Astrocyte (in vitro differentiated cells and primary cell): ENCODE results near the gene EYS. TPM values are rescaled to one million over a fixed set of nuclear protein-coding genes. Genes with fewer than 3 reads are reported as not detected.

Experiments
- DNase-seq: peaks from one replicate; pipeline ENCODE4 v3.0.0-alpha.2; 2010; ENCODE audit warnings: low read depth
- FAIRE-seq: peaks from 2 replicates; lab custom pipeline; 2011; peaks lifted over from hg19 to GRCh38; lab: Jason Lieb, UNC
- H2AFZ ChIP-seq: 2 replicates; pipeline ENCODE4 v1.6.0; 2012; ENCODE audit warnings: low read depth, low read length, inconsistent platforms
- H3K27ac ChIP-seq: 2 replicates; pipeline ENCODE4 v1.5.1; 2011; ENCODE audit warnings: low read depth, low read length, inconsistent platforms
- H3K27me3 ChIP-seq: 2 replicates; pipeline ENCODE4 v1.6.0; 2011; ENCODE audit warnings: low read length, inconsistent platforms; ENCODE audit not compliant: insufficient read depth
- H3K36me3 ChIP-seq: 2 replicates; pipeline ENCODE4 v1.5.1; 2011; ENCODE audit warnings: low read length, inconsistent platforms; ENCODE audit not compliant: insufficient read depth
- H3K4me1 ChIP-seq: 2 replicates; pipeline ENCODE4 v1.5.1; 2011; ENCODE audit warnings: low read length, inconsistent platforms; ENCODE audit not compliant: insufficient read depth
- H3K4me2 ChIP-seq: 2 replicates; pipeline ENCODE4 v1.6.0; 2012; ENCODE audit warnings: low read length, inconsistent platforms
- H3K4me3 ChIP-seq: 2 replicates; pipeline ENCODE4 v1.5.1; 2011; ENCODE audit warnings: low read depth, mild to moderate bottlenecking, low read length, inconsistent platforms; ENCODE audit not compliant: insufficient read depth
- H3K79me2 ChIP-seq: 2 replicates; pipeline ENCODE4 v1.6.0; 2012; ENCODE audit warnings: mild to moderate bottlenecking, low read length, inconsistent platforms; ENCODE audit not compliant: insufficient read depth
- H3K9ac ChIP-seq: 2 replicates; pipeline ENCODE4 v1.6.0; 2012; ENCODE audit warnings: mild to moderate bottlenecking, low read length, inconsistent platforms
- H3K9me3 ChIP-seq: 2 replicates; pipeline ENCODE4 v1.5.1; 2012; ENCODE audit warnings: low read depth, mild to moderate bottlenecking, low read length, inconsistent platforms; ENCODE audit not compliant: insufficient read depth
- H4K20me1 ChIP-seq: 2 replicates; pipeline ENCODE4 v1.6.0; 2012; ENCODE audit warnings: low read length, inconsistent platforms; ENCODE audit not compliant: insufficient read depth
- H3K27ac Mint-ChIP-seq: one replicate; pipeline ENCODE4 v1.8.0; 2021; ENCODE audit warnings: mild to moderate bottlenecking, mixed read lengths; ENCODE audit not compliant: unreplicated experiment
- H3K27me3 Mint-ChIP-seq: one replicate; pipeline ENCODE4 v1.8.0; 2021; ENCODE audit warnings: low read depth, mixed read lengths; ENCODE audit not compliant: unreplicated experiment
- H3K36me3 Mint-ChIP-seq: one replicate; pipeline ENCODE4 v1.8.0; 2021; ENCODE audit warnings: low read depth, mixed read lengths; ENCODE audit not compliant: unreplicated experiment
- H3K4me1 Mint-ChIP-seq: one replicate; pipeline ENCODE4 v1.8.0; 2021; ENCODE audit warnings: low read depth, mixed read lengths; ENCODE audit not compliant: unreplicated experiment
- H3K4me3 Mint-ChIP-seq: one replicate; pipeline ENCODE4 v1.8.0; 2021; ENCODE audit warnings: mild to moderate bottlenecking, moderate library complexity, mixed read lengths; ENCODE audit not compliant: unreplicated experiment
- H3K9me3 Mint-ChIP-seq: one replicate; pipeline ENCODE4 v1.8.0; 2021; ENCODE audit warnings: mild to moderate bottlenecking, mixed read lengths; ENCODE audit not compliant: unreplicated experiment
- EZH2 ChIP-seq: IDR thresholded peaks from 2 replicates; pipeline ENCODE4 v1.6.1; 2012; ENCODE audit warnings: mild to moderate bottlenecking, low read length, inconsistent platforms; ENCODE audit not compliant: insufficient read depth
- total RNA-seq: library from RNA; stranded (reverse); gene quantifications from 2 replicates; pipeline ENCODE4 v1.2.1, GENCODE V29; 2021
- TF ChIP-seq, protein P1 (sequence below): IDR thresholded peaks from 2 replicates; pipeline ENCODE4 v1.5.1; 2011; ENCODE audit warnings: low read depth, mild to moderate bottlenecking, inconsistent platforms, low read length, moderate library complexity; ENCODE audit not compliant: insufficient read depth

EYS gene
- total RNA-seq, 1 donor from 2014 or later, result 0.16 TPM

- no peaks in the 10 kb centered on the region for H4K20me1 ChIP-seq
- Mint-ChIP-seq H3K4me3 (no peak overlapping the region), H3K27ac (peak overlapping the region; percentile 34), H3K4me1 (peaks cover 10% of the 10 kb centered on the region), H3K36me3 (no peaks in the 10 kb centered on the region), H3K27me3 (no peaks in the 10 kb centered on the region), H3K9me3 (no peaks in the 10 kb centered on the region)
- no peaks in the 10 kb centered on the region for H3K27me3 ChIP-seq
- H2AFZ ChIP-seq, result no peak overlapping the region
- no peaks in the 10 kb centered on the region for H3K9me3 ChIP-seq
- H3K9ac ChIP-seq, result no peak overlapping the region
- no peak for FAIRE-seq
- no peak overlapping the region for H3K4me2 ChIP-seq
- H3K36me3 ChIP-seq, result no peaks in the 10 kb centered on the region
- no peak overlapping the region for H3K27ac ChIP-seq
- H3K79me2 ChIP-seq, result no peaks in the 10 kb centered on the region
- no peak overlapping the region for H3K4me3 ChIP-seq
- no peaks in the 10 kb centered on the region for H3K4me1 ChIP-seq
- no peak for DNase-seq
- TF ChIP-seq EZH2, result no peak
- TF ChIP-seq, protein P1, sequence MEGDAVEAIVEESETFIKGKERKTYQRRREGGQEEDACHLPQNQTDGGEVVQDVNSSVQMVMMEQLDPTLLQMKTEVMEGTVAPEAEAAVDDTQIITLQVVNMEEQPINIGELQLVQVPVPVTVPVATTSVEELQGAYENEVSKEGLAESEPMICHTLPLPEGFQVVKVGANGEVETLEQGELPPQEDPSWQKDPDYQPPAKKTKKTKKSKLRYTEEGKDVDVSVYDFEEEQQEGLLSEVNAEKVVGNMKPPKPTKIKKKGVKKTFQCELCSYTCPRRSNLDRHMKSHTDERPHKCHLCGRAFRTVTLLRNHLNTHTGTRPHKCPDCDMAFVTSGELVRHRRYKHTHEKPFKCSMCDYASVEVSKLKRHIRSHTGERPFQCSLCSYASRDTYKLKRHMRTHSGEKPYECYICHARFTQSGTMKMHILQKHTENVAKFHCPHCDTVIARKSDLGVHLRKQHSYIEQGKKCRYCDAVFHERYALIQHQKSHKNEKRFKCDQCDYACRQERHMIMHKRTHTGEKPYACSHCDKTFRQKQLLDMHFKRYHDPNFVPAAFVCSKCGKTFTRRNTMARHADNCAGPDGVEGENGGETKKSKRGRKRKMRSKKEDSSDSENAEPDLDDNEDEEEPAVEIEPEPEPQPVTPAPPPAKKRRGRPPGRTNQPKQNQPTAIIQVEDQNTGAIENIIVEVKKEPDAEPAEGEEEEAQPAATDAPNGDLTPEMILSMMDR, result no peak
Observed at GRCh38 chr6:64990652-64991304, 716.2 kb downstream of the EYS start.

DNA sequence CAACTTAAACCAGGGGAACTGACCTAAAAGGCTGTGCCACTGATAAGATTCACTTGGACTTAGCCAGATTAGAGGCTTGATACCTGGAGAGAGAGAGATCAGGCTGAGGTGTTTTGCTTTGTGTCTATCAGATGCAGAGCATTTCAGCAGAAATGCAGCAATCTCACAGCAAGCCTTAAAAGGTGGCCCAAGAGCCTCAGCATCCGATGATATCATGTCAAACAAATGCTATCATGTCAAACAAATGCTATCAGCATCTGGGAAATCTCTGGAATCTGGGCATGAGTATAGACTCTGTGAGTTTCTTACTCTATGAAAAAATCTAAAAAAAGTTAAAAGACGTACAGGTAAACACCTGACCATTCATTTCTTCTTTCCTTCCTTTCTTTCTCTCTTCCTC is 718.9 kb downstream of the EYS start:
- Histone ChIP-seq H3K79me2 (no peaks in the 10 kb centered on the region), H3K9me3 (no peaks in the 10 kb centered on the region), H3K9ac (no peak overlapping the region), H3K4me2 (no peak overlapping the region), H3K27ac (no peak overlapping the region), H2AFZ (no peak overlapping the region), H3K4me1 (no peaks in the 10 kb centered on the region), H3K4me3 (no peak overlapping the region), H4K20me1 (no peaks in the 10 kb centered on the region), H3K27me3 (no peaks in the 10 kb centered on the region), H3K36me3 (no peaks in the 10 kb centered on the region)
- H3K4me1 Mint-ChIP-seq, result peaks cover 10% of the 10 kb centered on the region
- TF ChIP-seq EZH2, result no peak
- TF ChIP-seq, protein P1, result no peak
- FAIRE-seq (peak; percentile 29), DNase-seq (no peak)
- no peaks in the 10 kb centered on the region for H3K9me3 Mint-ChIP-seq
- no peak overlapping the region for H3K4me3 Mint-ChIP-seq
- no peaks in the 10 kb centered on the region for H3K36me3 Mint-ChIP-seq
- no peaks in the 10 kb centered on the region for H3K27me3 Mint-ChIP-seq
- H3K27ac Mint-ChIP-seq, result peak overlapping the region; percentile 97

DNA sequence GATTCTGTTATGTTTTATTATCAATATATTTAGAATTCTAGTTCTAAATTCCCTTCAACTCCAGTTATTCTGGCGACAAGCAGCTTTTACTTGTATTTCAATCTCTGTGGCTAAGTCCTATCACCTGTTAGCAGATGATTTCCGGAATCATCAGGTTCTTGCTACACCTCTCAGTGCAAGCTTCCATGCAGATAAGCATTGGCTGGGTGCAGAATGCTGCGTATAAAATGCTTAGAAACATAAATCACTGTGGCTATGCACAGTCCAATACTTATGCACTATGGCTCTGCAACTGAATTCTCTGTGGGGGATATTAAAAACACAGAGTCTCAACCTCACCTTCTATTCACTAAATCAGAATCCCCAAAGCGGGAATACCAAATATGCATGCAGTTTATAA is 720.0 kb downstream of the EYS start:
- no peak for FAIRE-seq
- H3K4me1 Mint-ChIP-seq, result peaks cover 10% of the 10 kb centered on the region
- H3K36me3 Mint-ChIP-seq, result no peaks in the 10 kb centered on the region
- Histone ChIP-seq H3K79me2 (no peaks in the 10 kb centered on the region), H3K27me3 (no peaks in the 10 kb centered on the region), H3K4me2 (no peak overlapping the region), H2AFZ (no peak overlapping the region), H3K9ac (no peak overlapping the region), H3K27ac (no peak overlapping the region), H3K36me3 (no peaks in the 10 kb centered on the region), H3K4me3 (no peak overlapping the region), H4K20me1 (no peaks in the 10 kb centered on the region), H3K4me1 (no peaks in the 10 kb centered on the region), H3K9me3 (no peaks in the 10 kb centered on the region)
- H3K4me3 Mint-ChIP-seq, result no peak overlapping the region
- H3K9me3 Mint-ChIP-seq, result no peaks in the 10 kb centered on the region
- no peak for TF ChIP-seq EZH2
- TF ChIP-seq, protein P1, result no peak
- no peaks in the 10 kb centered on the region for H3K27me3 Mint-ChIP-seq
- no peak for DNase-seq
- H3K27ac Mint-ChIP-seq, result peak overlapping the region; percentile 54
